Measurements from ENCODE around the gene CNTNAP2.
"Not testable (repeated sequence)": the region's sequence is repeated elsewhere in the genome, so short reads cannot be mapped to it uniquely, and the experiment has no call there.

CNTNAP2 gene

DNA sequence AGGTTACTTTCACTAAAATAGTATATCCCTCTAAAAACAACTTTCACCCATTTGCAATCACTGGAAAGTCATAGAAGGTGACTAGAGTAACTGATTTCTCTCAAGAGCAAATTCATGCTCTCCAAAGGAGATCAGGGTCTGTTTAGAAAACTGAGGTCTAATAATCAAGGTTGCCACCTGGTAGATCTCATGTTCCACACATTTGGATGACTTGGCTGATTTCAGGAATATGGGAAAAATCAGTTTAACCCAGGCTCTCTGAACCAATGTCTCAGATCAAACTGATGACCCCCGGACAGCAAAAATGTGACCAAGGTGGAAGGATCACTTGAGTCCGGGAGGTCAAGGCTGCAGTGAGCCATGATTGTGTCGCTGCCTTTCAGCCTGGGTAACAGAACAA, 1911.6 kb downstream of the CNTNAP2 start:
- DNase-seq (ENCODE audit: low read depth) = no peak

DNA sequence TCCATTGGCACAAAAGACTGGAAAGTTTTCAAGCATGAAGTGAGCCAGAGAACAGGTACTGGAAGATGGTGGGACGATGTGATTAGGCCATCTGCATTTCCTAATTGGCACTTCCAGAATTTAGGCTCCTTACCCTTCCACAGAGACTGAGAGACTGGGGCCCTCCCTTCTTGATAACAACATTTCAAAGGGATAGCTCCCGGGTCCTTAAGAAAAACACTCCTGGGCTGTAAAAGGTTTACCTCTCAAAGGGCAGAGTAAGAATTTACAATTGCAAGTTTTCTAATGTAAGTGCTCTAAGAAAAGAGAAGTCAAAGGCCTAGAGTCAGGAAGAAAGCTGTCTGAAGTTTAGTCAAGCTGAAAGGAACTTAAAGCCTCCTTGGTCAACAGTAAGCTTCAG, 1914.4 kb downstream of the CNTNAP2 start:
- DNase-seq (ENCODE audit: low read depth) = no peak

DNA sequence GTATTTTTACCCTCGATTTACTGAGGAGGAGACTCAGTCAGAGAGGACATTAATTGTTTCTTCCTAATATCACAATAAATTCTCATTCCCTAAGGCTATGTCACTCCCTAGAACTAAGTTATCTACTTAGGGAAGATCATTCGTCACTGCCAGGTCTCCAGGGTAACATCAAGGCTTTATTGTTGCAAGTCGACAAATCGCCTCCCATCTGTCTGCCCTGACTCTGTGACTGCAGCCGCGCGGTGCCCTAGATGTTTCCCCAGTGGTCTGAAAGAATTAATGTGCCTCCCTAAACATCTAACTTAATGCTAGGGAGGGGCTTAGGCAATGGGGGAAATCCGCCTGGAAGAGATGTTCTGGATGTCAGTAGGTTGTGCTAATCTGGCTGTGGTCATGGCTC, 1915.2 kb downstream of the CNTNAP2 start:
- no peak for DNase-seq (ENCODE audit: low read depth)

DNA sequence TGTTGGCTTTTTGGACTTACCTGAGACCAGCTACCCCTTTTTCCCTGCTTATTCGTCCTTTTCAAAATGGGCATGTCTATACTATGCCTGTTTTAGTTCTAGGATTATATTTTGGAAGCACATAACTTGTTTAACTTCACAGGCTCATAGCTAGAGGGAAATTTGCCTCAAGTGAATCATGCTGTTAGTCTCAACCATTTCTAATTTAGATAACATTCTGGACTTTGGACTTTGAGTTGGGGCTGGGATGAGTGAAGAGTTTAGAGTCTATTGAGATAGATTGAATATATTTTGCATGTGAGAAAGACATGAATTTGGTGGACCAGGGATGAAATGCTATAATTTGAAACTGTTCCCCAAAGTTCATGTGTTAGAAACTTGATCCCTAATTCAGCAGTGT, 1919.3 kb downstream of the CNTNAP2 start:
- no peak for DNase-seq (ENCODE audit: low read depth)

DNA sequence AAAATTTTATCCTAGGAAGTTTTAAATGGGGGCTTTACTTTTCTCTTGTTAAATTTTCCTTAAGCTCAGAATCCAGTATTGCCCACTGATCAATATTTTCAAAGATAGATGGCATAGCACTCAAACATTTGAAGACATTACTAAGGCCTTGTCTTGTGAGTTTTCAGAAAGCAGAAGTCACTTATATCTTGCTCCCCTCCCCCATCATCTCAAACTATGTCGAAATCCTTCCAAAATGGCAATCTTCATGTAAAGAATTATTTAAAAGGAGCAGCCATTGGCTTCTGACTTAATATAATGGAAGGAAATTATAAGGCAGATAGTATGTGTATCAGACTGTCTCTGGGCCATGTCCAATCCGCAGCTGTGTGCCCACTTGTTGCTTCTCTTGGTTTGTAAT, 1920.4 kb downstream of the CNTNAP2 start:
- no peak for DNase-seq (ENCODE audit: low read depth)

DNA sequence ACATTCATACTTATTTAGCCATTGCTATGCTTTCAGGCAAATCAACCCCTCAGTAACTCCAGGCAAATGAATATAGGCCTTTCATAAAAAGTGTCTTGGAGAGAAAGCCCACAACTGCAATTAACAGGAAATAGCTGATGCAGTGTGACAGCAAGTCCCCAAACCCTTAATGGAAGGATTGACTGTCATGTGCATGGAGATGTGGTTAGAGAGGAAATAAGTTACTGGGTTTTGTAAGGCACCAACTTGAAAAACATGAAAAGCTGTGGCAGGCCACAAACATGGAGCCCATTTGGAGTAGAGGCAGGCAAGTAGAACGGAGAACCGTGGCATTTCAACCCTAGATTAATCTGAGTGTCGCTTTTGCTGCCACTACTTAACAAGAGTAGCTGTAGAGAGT, 1924.6 kb downstream of the CNTNAP2 start:
- DNase-seq (ENCODE audit: low read depth) = no peak

DNA sequence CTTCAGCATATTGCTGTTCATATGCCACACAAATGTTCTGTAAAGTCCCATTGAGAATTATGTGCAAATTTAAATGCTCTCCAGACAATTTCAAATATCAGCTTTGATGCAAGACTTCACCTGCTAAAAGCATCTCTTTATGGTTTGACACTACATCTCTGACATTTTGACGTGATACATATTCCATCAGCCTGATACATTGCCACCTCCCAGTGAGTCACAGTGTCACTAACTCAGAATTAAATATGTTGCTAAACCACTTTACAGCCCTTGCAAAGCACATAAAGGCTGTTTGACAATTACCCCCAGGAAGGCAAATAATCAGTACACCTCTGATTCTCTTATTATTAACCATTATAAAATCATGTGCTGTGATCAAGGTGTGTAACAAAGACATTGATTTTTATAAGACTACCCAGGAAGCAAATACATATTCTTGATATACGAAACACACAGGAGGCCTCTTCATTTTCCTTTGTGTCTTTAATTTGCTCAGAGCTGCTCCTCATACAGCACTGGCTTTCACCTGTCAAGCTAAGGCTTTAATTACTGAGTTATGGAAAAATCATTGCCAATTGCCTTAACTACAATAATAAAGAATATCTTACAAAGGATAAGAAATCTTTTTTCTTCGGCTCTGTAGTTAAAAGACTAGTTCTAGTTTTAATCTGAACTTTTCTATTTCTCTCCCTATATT, 1926.5 kb downstream of the CNTNAP2 start:
- DNase-seq (ENCODE audit: low read depth) = no peak

DNA sequence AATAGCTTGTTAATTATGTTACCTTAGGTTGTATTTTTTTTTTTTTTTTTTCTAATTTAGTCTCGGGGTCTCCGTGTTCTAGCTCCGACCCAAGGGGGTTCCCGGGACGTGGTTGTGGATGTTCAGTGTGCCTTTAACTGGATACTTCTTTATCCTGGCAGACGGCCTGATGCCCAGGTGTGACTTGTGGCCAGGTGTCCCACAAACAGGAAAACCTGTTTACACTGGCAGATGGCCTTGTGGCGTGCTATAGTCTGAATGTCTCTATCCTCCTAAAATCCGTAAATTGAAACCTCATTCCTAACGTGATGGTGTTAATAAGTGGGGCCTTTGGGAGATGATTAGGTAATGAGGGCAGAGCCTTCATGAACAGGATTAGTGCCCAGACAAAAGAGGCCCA, 1927.6 kb downstream of the CNTNAP2 start:
- DNase-seq (ENCODE audit: low read depth) = no peak

DNA sequence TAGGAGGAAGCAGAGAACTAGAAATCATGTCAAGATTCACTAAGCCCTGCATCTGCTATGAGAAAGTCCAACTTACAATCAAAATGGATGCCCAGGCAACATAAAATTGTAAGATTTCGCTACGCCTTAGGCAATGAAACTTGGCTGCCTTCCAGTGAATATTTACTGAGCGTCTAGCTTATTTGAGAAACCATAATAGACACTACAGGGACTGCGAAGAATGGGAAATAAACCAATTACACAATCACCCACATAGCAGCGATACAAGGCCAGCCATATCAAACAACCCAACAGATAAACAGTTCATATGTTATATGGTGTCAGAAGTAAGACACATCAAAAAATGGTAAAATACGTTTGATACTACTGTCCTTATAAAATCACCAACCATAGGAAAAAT, 1928.9 kb downstream of the CNTNAP2 start:
- DNase-seq (ENCODE audit: low read depth) = no peak

DNA sequence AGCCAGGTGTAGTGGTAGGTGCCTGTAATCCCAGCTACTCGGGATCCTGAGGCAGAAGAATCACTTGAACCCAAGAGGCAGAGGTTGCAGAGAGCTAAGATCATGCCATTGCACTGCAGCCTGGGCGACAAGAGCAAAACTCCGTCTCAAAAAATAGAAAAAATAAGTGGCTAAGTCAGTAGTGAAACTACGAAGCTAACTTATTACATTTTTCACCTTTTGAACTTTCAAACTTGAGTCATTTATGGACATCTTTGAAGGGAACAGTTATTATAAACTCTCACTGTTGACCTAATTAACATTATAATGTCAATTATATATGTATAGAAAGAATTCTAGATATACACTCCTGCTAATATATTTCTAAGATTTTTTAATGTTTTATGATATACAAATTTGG, 1932.5 kb downstream of the CNTNAP2 start:
- no peak for DNase-seq (ENCODE audit: low read depth)

DNA sequence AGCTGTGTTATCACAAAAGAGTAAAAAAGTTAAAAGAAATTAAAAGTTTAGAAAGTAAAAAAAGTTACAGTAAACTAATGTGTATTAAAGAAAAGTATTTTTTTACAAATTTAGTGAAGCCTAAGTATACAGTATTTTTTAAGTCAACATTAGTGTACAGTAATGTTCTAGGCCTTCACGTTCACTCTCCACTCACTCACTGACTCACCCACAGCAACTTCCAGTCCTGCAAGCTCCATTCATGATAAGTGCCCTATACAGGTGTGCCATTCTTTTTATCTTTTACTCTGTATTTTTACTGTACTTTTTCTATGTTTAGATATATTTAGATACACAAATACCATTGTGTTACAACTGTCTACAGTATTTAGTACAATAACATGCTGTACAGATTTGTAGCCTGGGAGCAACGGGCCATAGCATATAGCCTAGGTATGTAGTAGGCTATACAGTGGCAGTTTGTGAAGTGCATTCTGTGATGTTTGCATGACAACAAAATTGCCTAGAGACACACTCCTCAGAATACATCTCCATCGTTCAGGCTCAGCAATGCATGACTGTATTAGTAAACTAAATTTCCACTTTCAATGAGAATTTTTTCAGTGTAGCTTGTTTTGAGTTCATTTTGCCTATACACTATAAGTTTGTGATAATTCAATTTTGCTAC, 1934.0 kb downstream of the CNTNAP2 start:
- no peak for DNase-seq (ENCODE audit: low read depth)

DNA sequence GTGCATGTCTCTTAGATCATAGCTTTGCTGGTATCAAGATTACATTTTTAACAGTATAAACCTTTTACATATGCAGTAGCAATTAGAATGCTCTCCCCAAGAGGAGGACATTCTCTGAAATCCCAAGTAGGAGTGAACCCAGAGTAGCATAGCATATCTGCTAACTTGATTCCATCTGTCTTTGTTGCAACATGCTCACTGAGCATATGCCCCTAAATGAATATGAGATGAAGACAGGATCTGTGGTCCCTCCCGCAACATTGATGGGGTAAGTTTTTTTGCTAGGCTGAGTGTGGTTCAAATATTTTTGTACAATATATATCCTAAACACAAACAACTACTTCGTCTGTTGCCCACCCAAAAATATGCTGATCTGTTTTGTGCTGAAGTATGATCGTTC, 1939.8 kb downstream of the CNTNAP2 start:
- DNase-seq (ENCODE audit: low read depth) = no peak

DNA sequence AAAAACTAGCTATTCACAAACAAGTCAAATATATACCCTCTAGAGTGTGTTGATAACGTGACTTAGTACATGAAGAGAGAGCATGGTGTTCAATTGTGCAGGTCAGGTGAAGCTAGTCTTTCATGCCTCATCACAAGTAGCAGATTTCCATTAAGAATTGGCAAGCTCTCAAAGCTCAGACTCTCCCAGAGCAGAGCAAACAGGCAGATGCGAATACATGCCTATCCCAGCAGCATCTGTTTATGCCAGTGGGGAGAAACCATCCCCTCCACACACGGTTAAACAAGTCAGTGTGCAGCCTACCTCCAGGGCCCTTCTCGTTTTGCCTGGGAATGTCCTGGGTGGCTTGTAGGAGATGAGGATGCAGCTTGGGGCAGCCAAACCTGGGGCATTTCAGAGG, 1941.5 kb downstream of the CNTNAP2 start:
- DNase-seq (ENCODE audit: low read depth) = no peak

DNA sequence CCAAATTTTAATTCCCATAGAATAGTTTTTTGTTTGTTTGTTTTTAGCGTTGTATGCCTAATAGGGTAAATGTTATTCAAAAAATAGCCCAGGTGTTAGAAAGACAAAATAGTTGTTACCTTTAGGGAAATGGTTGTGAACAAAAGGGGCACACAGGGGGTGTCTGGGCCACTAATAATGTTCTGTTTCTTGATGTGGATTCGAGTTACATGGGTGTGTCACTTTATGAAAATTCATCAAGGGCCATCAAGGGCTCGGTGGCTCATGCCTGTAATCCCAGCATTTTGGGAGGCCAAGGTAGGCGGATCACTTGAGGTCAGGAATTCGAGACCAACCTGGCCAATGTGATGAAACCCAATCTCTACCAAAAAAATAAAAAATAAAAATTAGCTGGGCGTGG, 1942.2 kb downstream of the CNTNAP2 start:
- no peak for DNase-seq (ENCODE audit: low read depth)

DNA sequence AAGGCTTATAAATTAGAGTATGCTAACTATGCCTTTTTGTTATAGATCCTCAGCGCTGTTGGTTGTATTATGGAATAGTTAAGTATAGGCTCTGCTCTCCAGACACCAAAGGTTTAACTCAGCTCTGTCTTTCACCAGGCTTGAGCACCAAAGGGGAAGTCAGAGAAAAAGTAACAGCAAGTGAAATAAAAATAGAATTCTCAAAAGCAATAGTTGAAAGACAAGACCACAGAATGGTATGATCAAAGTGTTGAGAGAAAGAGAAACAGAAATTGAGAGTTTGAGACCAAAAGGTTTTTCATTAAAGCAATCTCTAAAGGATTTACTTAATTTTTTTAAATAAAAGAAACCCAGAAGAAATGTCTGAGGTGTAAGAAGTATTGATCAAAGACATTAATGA, 1944.1 kb downstream of the CNTNAP2 start:
- DNase-seq (ENCODE audit: low read depth) = no peak

DNA sequence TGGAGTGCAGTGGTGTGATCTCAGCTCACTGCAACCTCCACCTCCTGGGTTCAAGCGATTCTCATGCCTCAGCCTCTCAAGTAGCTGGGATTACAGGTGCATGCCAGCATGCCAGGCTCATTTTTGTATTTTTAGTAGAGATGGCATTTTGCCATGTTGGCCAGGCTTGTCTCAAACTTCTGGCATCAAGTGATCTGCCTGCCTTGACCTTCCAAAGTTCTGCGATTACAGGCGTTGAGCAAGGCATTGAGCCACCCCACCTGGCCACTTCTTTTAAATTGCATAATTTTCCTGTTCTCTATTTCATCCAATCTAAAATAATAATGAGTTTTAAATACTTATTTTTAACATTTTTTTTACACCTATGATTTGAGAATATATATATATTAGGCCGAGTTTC, 1961.5 kb downstream of the CNTNAP2 start:
- DNase-seq (ENCODE audit: low read depth) = not testable (repeated sequence)

DNA sequence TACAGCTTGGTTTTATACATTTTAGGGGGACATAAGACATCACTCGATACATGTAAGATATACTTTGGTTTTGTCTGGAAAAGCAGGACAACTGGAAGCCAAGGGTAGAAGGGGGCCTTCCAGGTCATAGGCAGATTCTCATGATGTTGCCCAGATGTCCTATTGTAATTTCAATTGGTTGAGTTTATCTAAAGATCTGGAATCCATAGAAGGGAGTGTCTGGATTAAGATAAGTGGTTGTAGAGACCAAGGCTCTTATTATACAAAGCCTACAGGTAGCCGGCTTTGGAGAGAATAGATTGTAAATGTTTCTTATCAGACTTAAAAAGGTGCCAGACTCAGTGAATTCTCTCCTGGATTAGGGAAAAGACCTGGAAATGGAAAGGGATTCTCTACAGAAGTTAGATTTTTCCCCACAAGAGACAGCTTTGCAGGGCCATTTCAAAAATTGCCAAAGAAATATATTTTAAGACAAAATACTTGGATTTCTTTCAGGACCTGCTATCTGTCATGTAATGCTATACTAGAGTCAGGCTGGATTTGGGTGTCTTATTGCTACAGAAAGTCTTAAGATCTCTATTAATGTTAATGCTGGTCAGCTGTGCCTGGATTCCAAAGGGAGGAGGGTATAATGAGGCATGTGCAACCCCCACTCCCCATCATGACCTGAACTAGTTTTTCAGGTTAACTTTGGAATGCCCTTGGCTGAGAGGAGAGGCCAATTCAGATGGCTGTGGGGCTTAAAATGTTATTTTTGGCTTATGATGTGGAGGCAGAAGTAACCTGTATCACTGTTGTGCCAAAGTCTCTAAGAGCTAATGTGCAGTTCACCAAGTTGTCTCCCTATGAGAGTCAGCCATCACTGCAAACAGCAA, 1962.8 kb downstream of the CNTNAP2 start:
- no peak for DNase-seq (ENCODE audit: low read depth)

DNA sequence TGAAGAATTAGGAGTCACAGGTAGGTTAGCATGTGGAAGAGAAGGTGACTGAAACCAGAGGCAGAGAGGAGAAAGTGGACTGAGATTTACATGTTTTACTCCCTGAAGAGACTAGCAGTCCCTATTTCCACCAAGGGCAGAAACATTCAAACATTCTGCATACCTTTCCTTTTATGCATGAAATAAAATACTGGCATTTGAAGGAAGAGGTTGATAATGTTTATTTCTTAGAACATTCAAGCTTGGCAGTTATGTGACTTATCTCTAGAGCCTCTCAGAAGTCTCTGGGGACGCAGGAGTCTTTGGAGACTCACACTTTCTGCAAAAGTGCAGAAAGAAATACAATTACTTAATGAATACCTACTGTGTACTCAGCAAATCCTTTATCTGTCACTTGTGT, 1966.8 kb downstream of the CNTNAP2 start:
- no peak for DNase-seq (ENCODE audit: low read depth)

DNA sequence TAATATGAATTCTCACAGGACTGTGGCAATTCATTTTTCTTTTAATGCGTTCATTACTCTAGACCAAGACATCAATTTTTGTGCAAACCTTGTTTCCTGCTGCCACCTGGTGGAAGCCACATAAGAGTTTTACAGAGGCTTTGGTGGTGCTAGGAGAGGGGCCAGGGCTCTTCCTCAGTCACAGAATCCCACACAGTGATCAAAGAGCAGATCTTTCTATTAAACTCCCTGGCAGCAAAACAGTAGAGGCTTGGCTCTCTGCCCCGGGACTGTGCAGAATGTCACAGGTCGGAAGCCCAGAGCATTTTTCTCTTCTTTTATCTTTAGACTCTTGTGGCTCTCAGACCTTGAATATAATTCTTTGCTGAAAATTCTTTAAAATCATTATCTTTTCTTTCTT, 1967.5 kb downstream of the CNTNAP2 start:
- DNase-seq (ENCODE audit: low read depth) = no peak

DNA sequence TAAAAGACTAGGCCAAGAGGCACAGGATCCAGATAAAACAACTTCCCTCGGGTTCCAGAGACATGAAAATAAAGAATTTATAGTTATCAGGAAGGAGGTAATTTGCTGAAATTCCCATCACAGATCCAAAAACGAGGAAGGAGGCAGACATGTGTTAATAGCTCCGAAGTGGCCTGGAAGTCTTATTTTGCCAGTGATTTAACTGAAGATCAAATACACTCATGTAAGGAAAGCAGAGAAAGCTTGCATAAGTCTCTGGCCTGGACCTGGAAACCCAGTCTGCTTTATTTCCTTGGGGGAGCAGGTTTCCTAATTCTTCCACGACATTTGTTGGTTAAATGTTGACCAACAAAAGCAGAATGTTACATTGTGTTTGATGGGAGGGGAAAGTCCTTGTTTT, 1975.3 kb downstream of the CNTNAP2 start:
- no peak for DNase-seq (ENCODE audit: low read depth)

DNA sequence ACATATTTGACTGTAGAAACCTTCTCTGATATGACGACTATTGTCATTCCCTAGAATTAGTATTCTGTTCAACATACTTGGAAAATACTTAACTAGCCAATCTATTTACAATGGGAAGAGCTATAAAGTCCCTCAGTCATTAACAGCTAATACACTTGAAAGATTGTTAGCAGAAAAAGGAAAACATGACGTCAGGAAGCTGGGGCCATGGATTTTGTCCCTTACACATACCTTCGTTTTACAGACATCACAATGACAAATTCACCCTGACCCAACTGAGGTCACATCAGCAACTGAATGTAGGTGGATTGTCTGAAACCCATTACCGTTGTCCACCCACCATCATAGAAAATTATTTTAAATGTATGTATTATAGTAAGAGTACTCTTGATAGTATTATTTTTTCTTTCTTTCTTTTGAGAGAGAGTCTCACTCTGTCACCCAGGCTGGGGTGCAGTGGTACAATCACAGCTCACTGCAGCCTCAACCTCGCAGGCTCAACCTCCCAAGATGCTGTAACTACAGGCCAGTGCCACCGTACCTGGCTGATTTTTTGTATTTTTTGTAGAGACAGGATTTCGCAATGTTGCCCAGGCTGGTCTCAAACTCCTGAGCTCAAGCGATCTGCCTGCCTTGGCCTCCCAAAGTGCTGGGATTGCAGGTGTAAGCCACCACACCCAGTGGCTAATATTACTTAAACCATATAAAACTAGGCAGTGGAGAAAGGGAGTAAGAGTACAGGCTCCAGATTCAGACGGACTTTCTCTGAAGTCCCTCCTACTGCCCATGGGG, 1977.0 kb downstream of the CNTNAP2 start:
- DNase-seq (ENCODE audit: low read depth) = no peak

DNA sequence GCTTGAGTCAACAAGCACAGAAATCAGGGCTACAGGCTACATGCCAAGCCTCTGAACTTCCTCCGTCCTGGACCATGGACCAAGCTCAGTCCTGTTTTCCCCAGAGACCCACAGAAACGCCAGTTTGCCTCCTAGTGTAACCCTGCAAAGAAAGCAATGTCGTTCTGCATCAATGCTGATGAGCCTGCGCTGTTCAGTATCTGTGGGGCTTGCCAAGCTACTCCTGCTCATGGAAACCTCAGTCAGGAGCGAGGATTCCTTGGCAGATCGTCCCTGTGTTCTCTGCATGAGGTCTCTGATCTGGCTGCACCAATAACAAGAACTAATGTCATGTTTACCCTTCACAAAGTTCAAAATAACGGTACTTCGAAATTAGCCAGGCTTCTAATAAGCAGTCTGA, 1978.5 kb downstream of the CNTNAP2 start:
- no peak for DNase-seq (ENCODE audit: low read depth)
